SU-DHL-6 (cell line): ENCODE measurements around the gene MAGEB2.

Experiments used
- H2AFZ ChIP-seq: fragments of 200-600 bp; sonication (generic); 2 replicates; pipeline ENCODE4 v1.6.1; 2014; ENCODE audit warnings: low read depth, mild to moderate bottlenecking, moderate library complexity, mixed read lengths, antibody characterized with exemption, low read length; ENCODE audit not compliant: severe bottlenecking
- H3F3A ChIP-seq: fragments of 200-600 bp; shearing (Covaris generic); 2 replicates; pipeline ENCODE4 v1.6.0; 2016; ENCODE audit warnings: antibody characterized with exemption, mild to moderate bottlenecking; ENCODE audit not compliant: insufficient read depth
- H3K27ac ChIP-seq: fragments of 200-600 bp; sonication (generic); 2 replicates; pipeline ENCODE4 v1.5.1; 2016; ENCODE audit warnings: low read depth, mild to moderate bottlenecking, low read length, moderate library complexity, mixed read lengths
- H3K27me3 ChIP-seq: fragments of 200-600 bp; sonication (generic), shearing (Covaris generic); 2 replicates; pipeline ENCODE4 v1.6.0; 2014; ENCODE audit warnings: mild to moderate bottlenecking, low read length
- H3K36me3 ChIP-seq: fragments of 200-600 bp; sonication (generic); 2 replicates; pipeline ENCODE4 v1.6.1; 2014; ENCODE audit warnings: mild to moderate bottlenecking, low read length, mixed read lengths
- H3K4me2 ChIP-seq: fragments of 300-600, 200-600 bp; shearing (Covaris generic), sonication (generic); 2 replicates; pipeline ENCODE4 v1.6.0; 2014; ENCODE audit warnings: low read length, low read depth, mild to moderate bottlenecking; ENCODE audit not compliant: poor library complexity, severe bottlenecking
- H3K4me3 ChIP-seq: fragments of 200-600 bp; sonication (generic); 2 replicates; pipeline ENCODE4 v1.5.1; 2014; ENCODE audit warnings: antibody characterized with exemption, low read length, mild to moderate bottlenecking, mixed read lengths; ENCODE audit not compliant: insufficient read depth, poor library complexity, severe bottlenecking
- H3K79me2 ChIP-seq: fragments of 200-600 bp; sonication (generic); 2 replicates; pipeline ENCODE4 v1.6.1; 2014; ENCODE audit warnings: mild to moderate bottlenecking, low read length, moderate library complexity; ENCODE audit not compliant: insufficient read depth
- H3K9ac ChIP-seq: fragments of 200-600 bp; sonication (generic); 2 replicates; pipeline ENCODE4 v1.7.0; 2014; ENCODE audit warnings: mild to moderate bottlenecking, low read length
- H3K9me2 ChIP-seq: fragments of 200-600 bp; sonication (generic); replicated peaks from 2 replicates; pipeline ENCODE4 v1.6.1; 2014; ENCODE audit warnings: low read length; ENCODE audit not compliant: insufficient read depth
- H3K9me3 ChIP-seq: fragments of 200-600 bp; sonication (generic); 2 replicates; pipeline ENCODE4 v1.6.1; 2014; ENCODE audit warnings: low read length, mixed read lengths; ENCODE audit not compliant: insufficient read depth
- H4K20me1 ChIP-seq: fragments of 200-600 bp; sonication (generic); 2 replicates; pipeline ENCODE4 v1.6.1; 2014; ENCODE audit warnings: low read depth, mild to moderate bottlenecking, antibody characterized with exemption, low read length, moderate library complexity, mixed read lengths
- CTCF ChIP-seq: fragments of 200-600 bp; sonication (generic); IDR thresholded peaks from one replicate; pipeline ENCODE4 v1.5.1; 2017; ENCODE audit warnings: antibody characterized with exemption, mild to moderate bottlenecking, low read length, moderate library complexity; ENCODE audit not compliant: insufficient read depth, poor library complexity, severe bottlenecking
- EZH2phosphoT487 ChIP-seq: fragments of 200-600 bp; sonication (generic), shearing (Covaris generic); conservative IDR thresholded peaks from 2 replicates; pipeline ENCODE4 v1.6.1; 2018; ENCODE audit warnings: mild to moderate bottlenecking, antibody characterized with exemption, low read length, moderate library complexity, mixed read lengths

MAGEB2 gene

GRCh38 chrX:30224536-30224935 is 9.2 kb downstream of the MAGEB2 start:
- Histone ChIP-seq H3K27me3 (no peaks in the 10 kb centered on the region), H3K4me2 (no peak overlapping the region), H3K4me3 (no peak overlapping the region), H3K79me2 (no peaks in the 10 kb centered on the region), H2AFZ (no peak overlapping the region), H3K9me3 (no peaks in the 10 kb centered on the region), H3K27ac (no peak overlapping the region), H3K36me3 (no peaks in the 10 kb centered on the region), H3K9ac (no peak overlapping the region), H3F3A (no peaks in the 10 kb centered on the region), H3K9me2 (no peaks in the 10 kb centered on the region), H4K20me1 (no peaks in the 10 kb centered on the region)
- no peak for TF ChIP-seq CTCF
- TF ChIP-seq EZH2phosphoT487, result no peak

- no peak overlapping the region for H3K4me3 ChIP-seq
- H4K20me1 ChIP-seq, result no peaks in the 10 kb centered on the region
- no peak overlapping the region for H2AFZ ChIP-seq
- H3K4me2 ChIP-seq, result no peak overlapping the region
- H3K9me2 ChIP-seq, result no peaks in the 10 kb centered on the region
- no peak overlapping the region for H3K9ac ChIP-seq
- TF ChIP-seq CTCF, result no peak
- TF ChIP-seq EZH2phosphoT487, result no peak
- no peaks in the 10 kb centered on the region for H3F3A ChIP-seq
- no peaks in the 10 kb centered on the region for H3K79me2 ChIP-seq
- H3K27me3 ChIP-seq, result no peaks in the 10 kb centered on the region
- H3K27ac ChIP-seq, result no peak overlapping the region
- H3K36me3 ChIP-seq, result no peaks in the 10 kb centered on the region
- H3K9me3 ChIP-seq, result no peaks in the 10 kb centered on the region
These were observed 13.2 kb downstream of the MAGEB2 start for GRCh38 chrX:30228526-30228925.

DNA sequence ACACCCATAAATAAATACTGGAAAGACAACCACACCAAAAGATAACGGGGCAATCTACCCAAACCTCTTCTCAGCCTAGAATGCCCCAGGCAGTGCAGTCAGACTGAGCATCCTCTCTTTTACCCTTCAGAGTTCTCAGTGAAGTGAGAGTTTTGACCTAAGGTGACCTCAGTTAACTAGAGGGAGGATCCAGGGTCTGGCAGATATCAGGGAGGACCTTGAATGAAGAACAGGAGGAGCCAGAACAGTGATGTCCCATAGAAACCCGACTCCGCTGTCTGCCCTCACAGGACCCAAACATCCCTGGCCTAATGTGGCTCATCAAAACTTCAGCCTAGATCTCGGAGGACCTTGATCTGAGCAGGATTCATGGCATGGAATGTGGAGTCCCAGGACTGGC is 15.0 kb downstream of the MAGEB2 start, which contains the start of gene MAGEB3:
Gene MAGEB3, plus strand, starts transcription at position 263 of the 400 bp plus-strand sequence. CDS start 5,268 bp downstream, outside the sequence.
- TF ChIP-seq EZH2phosphoT487 (no peak), CTCF (no peak)
- Histone ChIP-seq H3F3A (no peaks in the 10 kb centered on the region), H2AFZ (no peak within 1 kb of the TSS), H3K27ac (no peak within 1 kb of the TSS), H3K4me3 (no peak within 1 kb of the TSS), H4K20me1 (no peaks in the 10 kb centered on the region), H3K9me2 (no peaks in the 10 kb centered on the region), H3K9ac (no peak within 1 kb of the TSS), H3K27me3 (no peaks in the 10 kb centered on the region), H3K4me2 (no peak within 1 kb of the TSS), H3K36me3 (no peaks in the 10 kb centered on the region), H3K9me3 (no peaks in the 10 kb centered on the region), H3K79me2 (no peaks in the 10 kb centered on the region)
